ENCODE measurements around the gene PRM2.

DNA sequence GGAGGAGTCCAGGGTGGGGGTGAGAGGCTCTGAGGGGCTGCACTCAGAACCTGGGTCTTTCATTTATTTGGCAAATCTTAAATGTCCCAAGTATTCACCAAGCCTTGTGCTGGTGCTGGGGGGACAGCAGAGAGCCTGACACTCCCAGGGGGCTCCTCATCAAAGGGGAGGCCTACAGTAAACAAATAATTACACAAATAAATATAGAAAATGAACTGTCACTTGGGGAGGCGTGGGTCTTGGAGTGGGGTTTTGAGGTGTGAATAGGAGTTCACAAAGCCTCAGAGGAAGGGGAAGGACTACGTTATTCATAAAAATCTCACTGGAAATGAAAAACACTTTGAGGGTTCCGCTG is 20.0 kb upstream of the PRM2 start:
- TF ChIP-seq, protein P1, sequence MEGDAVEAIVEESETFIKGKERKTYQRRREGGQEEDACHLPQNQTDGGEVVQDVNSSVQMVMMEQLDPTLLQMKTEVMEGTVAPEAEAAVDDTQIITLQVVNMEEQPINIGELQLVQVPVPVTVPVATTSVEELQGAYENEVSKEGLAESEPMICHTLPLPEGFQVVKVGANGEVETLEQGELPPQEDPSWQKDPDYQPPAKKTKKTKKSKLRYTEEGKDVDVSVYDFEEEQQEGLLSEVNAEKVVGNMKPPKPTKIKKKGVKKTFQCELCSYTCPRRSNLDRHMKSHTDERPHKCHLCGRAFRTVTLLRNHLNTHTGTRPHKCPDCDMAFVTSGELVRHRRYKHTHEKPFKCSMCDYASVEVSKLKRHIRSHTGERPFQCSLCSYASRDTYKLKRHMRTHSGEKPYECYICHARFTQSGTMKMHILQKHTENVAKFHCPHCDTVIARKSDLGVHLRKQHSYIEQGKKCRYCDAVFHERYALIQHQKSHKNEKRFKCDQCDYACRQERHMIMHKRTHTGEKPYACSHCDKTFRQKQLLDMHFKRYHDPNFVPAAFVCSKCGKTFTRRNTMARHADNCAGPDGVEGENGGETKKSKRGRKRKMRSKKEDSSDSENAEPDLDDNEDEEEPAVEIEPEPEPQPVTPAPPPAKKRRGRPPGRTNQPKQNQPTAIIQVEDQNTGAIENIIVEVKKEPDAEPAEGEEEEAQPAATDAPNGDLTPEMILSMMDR (IDR thresholded peaks at IDR 0.05): no peak
- no peak for TF ChIP-seq POLR2AphosphoS5 (IDR thresholded peaks at IDR 0.05)

Data from prostate gland (tissue), 2 donors.